Eye (tissue), 1 donor: ENCODE results near the gene ERCC4.

Experiments used
- DNase-seq: peaks from one replicate; pipeline ENCODE4 v3.0.0-alpha.2; 2015

Gene ERCC4

DNA sequence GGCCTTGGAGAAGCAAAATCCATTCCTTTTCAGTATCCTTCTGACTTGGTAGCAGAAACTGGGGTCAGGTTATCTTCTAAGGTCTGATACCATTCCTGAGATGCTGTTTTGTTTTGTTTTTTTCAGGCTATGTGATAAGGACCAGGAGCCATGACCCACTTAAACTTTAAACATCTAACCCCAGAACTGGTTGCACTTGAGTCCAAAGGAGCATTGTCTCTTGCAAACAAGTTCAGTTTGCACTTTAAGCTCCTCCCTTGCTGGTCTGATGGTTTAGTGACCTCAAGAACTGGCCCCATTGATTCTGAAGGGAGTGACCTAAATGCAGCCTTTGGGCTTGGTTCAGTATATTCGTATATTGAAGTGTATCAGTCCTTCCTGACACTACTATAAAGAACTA lies 75.2 kb downstream of the ERCC4 start:
- DNase-seq, result no peak

DNA sequence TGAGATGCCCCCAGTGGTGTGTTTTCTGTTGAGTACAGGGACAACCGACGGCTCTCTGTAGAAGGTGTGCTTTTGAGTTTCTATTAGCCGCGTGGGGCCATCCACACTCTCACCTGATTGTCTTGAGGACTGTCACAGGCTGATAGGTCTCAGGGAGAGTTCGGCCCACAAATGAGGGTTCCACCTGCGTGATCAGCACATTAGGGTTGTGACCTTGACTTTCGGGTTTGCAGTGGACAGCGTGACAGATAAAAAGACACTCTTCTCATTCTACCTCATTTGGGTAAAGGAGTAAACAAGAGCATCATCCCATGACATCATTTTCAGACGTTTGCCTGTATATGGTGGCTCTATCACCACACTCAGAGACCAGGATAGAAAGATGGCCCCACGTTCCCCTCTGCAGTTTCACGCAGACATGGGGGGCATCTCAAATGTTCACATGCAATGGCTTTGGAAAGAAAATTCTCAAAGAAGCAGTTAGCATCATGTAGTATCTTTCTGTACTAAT lies 76.9 kb downstream of the ERCC4 start:
- DNase-seq, result no peak

- no peak for DNase-seq
These were observed 77.6 kb downstream of the ERCC4 start for GRCh38 chr16:13997526-13997925.

DNA sequence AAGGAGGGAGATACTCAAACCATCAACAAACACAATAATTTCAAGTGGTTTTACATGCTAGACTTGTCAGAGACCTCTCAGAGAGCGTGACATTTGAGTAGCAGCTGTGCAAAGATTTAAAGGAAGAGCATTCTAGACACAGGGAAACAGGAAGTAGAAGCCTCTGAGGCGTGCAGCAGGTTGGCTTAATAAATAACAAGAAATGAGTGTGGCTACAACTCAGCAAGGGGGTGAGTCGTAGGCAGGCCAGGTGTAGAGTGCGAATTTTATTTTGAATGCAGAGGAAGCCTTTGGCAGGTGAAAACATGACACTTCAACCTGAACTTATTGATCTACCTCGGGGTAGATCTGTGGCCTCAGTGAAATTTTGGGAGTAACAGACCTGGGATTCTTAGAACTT lies 78.0 kb downstream of the ERCC4 start:
- DNase-seq, result no peak

DNA sequence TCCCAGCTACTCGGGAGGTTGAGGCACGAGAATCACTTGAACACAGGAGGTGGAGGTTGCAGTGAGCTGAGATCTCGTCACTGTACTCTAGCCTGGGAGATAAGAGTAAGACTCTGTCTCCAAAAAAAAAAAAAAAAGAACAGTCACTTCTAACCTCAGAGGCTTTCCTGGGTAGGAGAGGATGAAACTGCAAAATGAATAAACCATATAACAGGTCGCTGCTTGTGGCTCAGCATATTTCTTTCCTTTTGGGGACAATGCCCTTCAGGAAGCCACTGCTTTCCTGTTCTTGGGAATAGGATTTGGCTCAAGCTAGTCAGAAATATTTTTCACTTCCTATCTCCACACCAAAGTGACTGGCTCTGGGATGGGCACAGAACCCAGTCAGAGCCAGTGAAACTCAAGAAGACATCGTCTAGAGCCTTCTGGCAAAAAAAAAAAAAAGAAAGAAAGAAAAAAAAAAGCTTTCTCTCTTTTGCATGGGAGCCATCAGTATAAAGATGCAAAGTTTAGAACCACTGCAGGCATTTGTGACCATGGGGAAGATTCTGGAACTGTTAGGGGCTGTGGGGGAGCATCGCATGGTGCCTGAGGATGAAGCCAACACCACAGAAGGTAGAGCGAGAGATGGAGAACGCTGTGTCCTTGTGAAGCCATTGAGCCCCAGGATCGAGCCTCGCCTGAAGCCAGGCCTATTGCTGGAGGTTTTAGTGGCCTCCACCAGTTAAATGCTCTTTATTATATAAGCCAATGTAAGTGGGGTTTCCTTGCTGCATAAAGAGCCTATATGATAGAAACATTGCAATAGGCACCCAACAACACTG lies 79.3 kb downstream of the ERCC4 start:
- DNase-seq, result no peak

GRCh38 chr16:13999895-14000425 lies 80.0 kb downstream of the ERCC4 start:
- DNase-seq, result no peak

DNA sequence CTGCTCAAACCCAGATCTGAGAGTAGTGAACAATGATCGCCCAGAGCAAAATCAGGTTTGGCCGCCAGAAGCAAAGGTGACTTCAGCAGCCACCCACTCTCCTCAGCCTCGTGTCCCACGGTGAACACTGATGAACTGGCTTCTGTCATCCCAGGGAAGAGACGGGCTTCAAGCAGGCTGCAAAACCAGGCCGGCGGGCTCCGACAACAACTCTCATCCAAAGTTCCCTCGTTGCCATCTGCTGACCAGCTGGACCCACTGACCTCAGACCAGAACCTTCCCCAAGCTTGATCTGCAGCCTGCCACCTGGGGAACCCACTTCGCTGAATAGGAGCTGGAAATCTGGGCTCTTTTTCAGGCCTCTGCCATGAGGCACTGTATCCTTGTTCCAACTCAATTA lies 81.6 kb downstream of the ERCC4 start:
- DNase-seq, result no peak
